ENCODE data around the gene VWA5B1.

- TF ChIP-seq, protein P1, sequence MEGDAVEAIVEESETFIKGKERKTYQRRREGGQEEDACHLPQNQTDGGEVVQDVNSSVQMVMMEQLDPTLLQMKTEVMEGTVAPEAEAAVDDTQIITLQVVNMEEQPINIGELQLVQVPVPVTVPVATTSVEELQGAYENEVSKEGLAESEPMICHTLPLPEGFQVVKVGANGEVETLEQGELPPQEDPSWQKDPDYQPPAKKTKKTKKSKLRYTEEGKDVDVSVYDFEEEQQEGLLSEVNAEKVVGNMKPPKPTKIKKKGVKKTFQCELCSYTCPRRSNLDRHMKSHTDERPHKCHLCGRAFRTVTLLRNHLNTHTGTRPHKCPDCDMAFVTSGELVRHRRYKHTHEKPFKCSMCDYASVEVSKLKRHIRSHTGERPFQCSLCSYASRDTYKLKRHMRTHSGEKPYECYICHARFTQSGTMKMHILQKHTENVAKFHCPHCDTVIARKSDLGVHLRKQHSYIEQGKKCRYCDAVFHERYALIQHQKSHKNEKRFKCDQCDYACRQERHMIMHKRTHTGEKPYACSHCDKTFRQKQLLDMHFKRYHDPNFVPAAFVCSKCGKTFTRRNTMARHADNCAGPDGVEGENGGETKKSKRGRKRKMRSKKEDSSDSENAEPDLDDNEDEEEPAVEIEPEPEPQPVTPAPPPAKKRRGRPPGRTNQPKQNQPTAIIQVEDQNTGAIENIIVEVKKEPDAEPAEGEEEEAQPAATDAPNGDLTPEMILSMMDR (IDR thresholded peaks at IDR 0.05; ENCODE audit: extremely low read depth in 1 of 2, insufficient read depth in 1 of 2, low read depth in 1 of 2, low read length in 2 of 2): no peak
- TF ChIP-seq EZH2 (IDR thresholded peaks at IDR 0.05; ENCODE audit: borderline replicate concordance, low read depth, low read length, severe bottlenecking): no peak
- no peak for TF ChIP-seq POLR2AphosphoS5 (IDR thresholded peaks at IDR 0.05; ENCODE audit: insufficient read depth, low read depth, low read length)
These were observed 11.2 kb upstream of the VWA5B1 start for GRCh38 chr1:20279509-20279908.
